GM12872 (cell line): ENCODE data around the gene FES.

Source experiments
- CTCF ChIP-seq: IDR thresholded peaks from 3 replicates; pipeline ENCODE4 v1.5.1; 2011; ENCODE audit warnings: low read depth, mild to moderate bottlenecking, low read length, moderate library complexity; ENCODE audit not compliant: insufficient read depth

Gene FES

GRCh38 chr15:90931575-90931827, 47.2 kb downstream of the FES start:
- TF ChIP-seq CTCF = no peak

- peak; percentile 93 for TF ChIP-seq CTCF
These were observed 47.7 kb downstream of the FES start, which contains the start of gene HDDC3 for GRCh38 chr15:90931828-90932659. TSS of gene HDDC3 (minus strand) at chr15:90932549. CDS start at chr15:90932540, 9 bp downstream.

- no peak for TF ChIP-seq CTCF
These were observed 48.3 kb downstream of the FES start for GRCh38 chr15:90932660-90932991.

- no peak for TF ChIP-seq CTCF
These were observed 49.0 kb downstream of the FES start for GRCh38 chr15:90933301-90933700.

- peak; percentile 93 for TF ChIP-seq CTCF
These were observed 50.1 kb downstream of the FES start for GRCh38 chr15:90934256-90934948.

GRCh38 chr15:90934949-90935751, 50.8 kb downstream of the FES start, which contains the start of gene UNC45A:
TSS of gene UNC45A (plus strand) at chr15:90935285. CDS start at chr15:90935325, 40 bp downstream.
- 0 out of 3 replicates have a peak, but pooled peaks have one; percentile 5 for TF ChIP-seq CTCF

GRCh38 chr15:90936823-90937222, 52.5 kb downstream of the FES start:
- TF ChIP-seq CTCF = no peak
